H1 (cell line): ENCODE data around the gene NGFR. TPM values are rescaled to one million over a fixed set of nuclear protein-coding genes. Genes with fewer than 3 reads are reported as not detected.

Source experiments
- CTCF ChIA-PET: fragments of 300-600 bp; sonication (Branson Sonifier 250); formaldehyde crosslinking; loops from one replicate; lab custom pipeline; 2021; ENCODE audit not compliant: partially characterized antibody; lab: Charles Lee
- POLR2A ChIA-PET: fragments of 300-600 bp; sonication (Branson Sonifier 250); formaldehyde crosslinking; loops from one replicate; lab custom pipeline; 2021; ENCODE audit warnings: inconsistent platforms; ENCODE audit not compliant: partially characterized antibody; lab: Charles Lee
- DNase-seq, 2 experiments: peaks; one replicate each; pipeline versions ENCODE4 v3.0.0 to v3.0.0-alpha.2; 2010 to 2022; ENCODE audit warnings: low spot score in 2 of 2, low read depth in 1 of 2, mixed read lengths in 1 of 2
- FAIRE-seq: peaks from 2 replicates; lab custom pipeline; 2011; peaks lifted over from hg19 to GRCh38; lab: Jason Lieb, UNC
- H2AFZ ChIP-seq: 2 replicates; pipeline ENCODE4 v1.8.1; 2012; ENCODE audit warnings: low read length, inconsistent platforms
- H2AK5ac ChIP-seq: 2 replicates; pipeline ENCODE4 v1.6.1; 2013; ENCODE audit warnings: low read depth, low read length
- H2BK120ac ChIP-seq: replicated peaks from 2 replicates; pipeline ENCODE3; 2013; ENCODE audit warnings: low read depth, low read length, inconsistent platforms
- H2BK12ac ChIP-seq: 2 replicates; pipeline ENCODE4 v1.6.1; 2013; ENCODE audit warnings: low read depth, low read length
- H2BK15ac ChIP-seq: 2 replicates; pipeline ENCODE4 v1.6.1; 2013; ENCODE audit warnings: low read length
- H2BK20ac ChIP-seq: 2 replicates; pipeline ENCODE4 v1.6.1; 2013; ENCODE audit warnings: low read length
- H2BK5ac ChIP-seq: 2 replicates; pipeline ENCODE4 v1.6.1; 2013; ENCODE audit warnings: low read depth, low read length
- H3K14ac ChIP-seq: 2 replicates; pipeline ENCODE4 v1.6.1; 2013; ENCODE audit warnings: inconsistent platforms; ENCODE audit not compliant: insufficient read length
- H3K18ac ChIP-seq: 2 replicates; pipeline ENCODE4 v1.6.1; 2013; ENCODE audit warnings: low read length; ENCODE audit errors: extremely low read depth
- H3K23ac ChIP-seq: 2 replicates; pipeline ENCODE4 v1.6.1; 2013; ENCODE audit warnings: inconsistent platforms; ENCODE audit not compliant: insufficient read length
- H3K23me2 ChIP-seq: 2 replicates; pipeline ENCODE4 v1.6.1; 2013; ENCODE audit warnings: low read depth, low read length
- H3K27ac ChIP-seq: 2 replicates; pipeline ENCODE4 v1.6.1; 2011; ENCODE audit warnings: low read depth, low read length, inconsistent platforms
- H3K27me3 ChIP-seq, 4 experiments: replicated peaks in 1 of 4; 1 replicate in 1 of 4; 2 replicates in 3 of 4; pipeline versions ENCODE4 v1.6.1 to v1.8.1; 2011 to 2013; ENCODE audit warnings: low read length in 3 of 4, mild to moderate bottlenecking in 3 of 4, inconsistent platforms in 2 of 4, mixed read lengths in 2 of 4, moderate library complexity in 1 of 4; ENCODE audit not compliant: control insufficient read depth in 3 of 4, insufficient read depth in 3 of 4; ENCODE audit errors: extremely low read depth in 1 of 4
- H3K36me3 ChIP-seq, 4 experiments: 2 replicates each; pipeline versions ENCODE4 v1.6.1 to v1.8.1; 2011 to 2013; ENCODE audit warnings: mild to moderate bottlenecking in 4 of 4, low read length in 3 of 4, moderate library complexity in 2 of 4, control low read depth in 1 of 4, inconsistent platforms in 1 of 4; ENCODE audit not compliant: insufficient read depth in 4 of 4, control insufficient read depth in 2 of 4
- H3K4ac ChIP-seq: replicated peaks from 2 replicates; pipeline ENCODE3; 2013; ENCODE audit warnings: low read length, low read depth, mixed read lengths, inconsistent platforms; ENCODE audit not compliant: insufficient read length
- H3K4me1 ChIP-seq, 4 experiments: replicated peaks in 1 of 4; 1 replicate in 1 of 4; 2 replicates in 3 of 4; pipeline versions ENCODE4 v1.6.1 to v1.8.1; 2011 to 2013; ENCODE audit warnings: low read length in 3 of 4, inconsistent platforms in 2 of 4, mixed read lengths in 1 of 4; ENCODE audit not compliant: insufficient read depth in 4 of 4, control insufficient read depth in 3 of 4
- H3K4me2 ChIP-seq, 2 experiments: 2 replicates each; pipeline versions ENCODE4 v1.6.1 to v1.8.1; 2011 to 2013; ENCODE audit warnings: low read depth in 2 of 2, low read length in 2 of 2, control low read depth in 1 of 2, inconsistent platforms in 1 of 2, mild to moderate bottlenecking in 1 of 2; ENCODE audit not compliant: insufficient read depth in 1 of 2
- H3K4me3 ChIP-seq, 4 experiments: fragments of 200-600, 300-600 bp in 1 of 4; sonication (generic), shearing (Covaris generic), sonication (Bioruptor Twin) in 1 of 4; 2 replicates each; pipeline versions ENCODE4 v1.5.1 to v1.8.1; 2011 to 2016; ENCODE audit warnings: low read length in 4 of 4, low read depth in 3 of 4, control low read depth in 2 of 4, inconsistent platforms in 2 of 4, mild to moderate bottlenecking in 2 of 4, mixed read lengths in 1 of 4, moderate library complexity in 1 of 4; ENCODE audit not compliant: insufficient read depth in 2 of 4; ENCODE audit errors: extremely low read depth in 1 of 4
- H3K56ac ChIP-seq: replicated peaks from 2 replicates; pipeline ENCODE3; 2013; ENCODE audit warnings: low read depth, mild to moderate bottlenecking, mixed read lengths, low read length, inconsistent platforms; ENCODE audit not compliant: insufficient read length
- H3K79me1 ChIP-seq: 2 replicates; pipeline ENCODE4 v1.6.1; 2013; ENCODE audit warnings: low read depth, low read length, control low read depth
- H3K79me2 ChIP-seq, 2 experiments: 2 replicates each; pipeline versions ENCODE4 v1.6.1 to v1.8.1; 2012 to 2013; ENCODE audit warnings: low read length in 2 of 2, mild to moderate bottlenecking in 2 of 2, inconsistent platforms in 1 of 2; ENCODE audit not compliant: insufficient read depth in 2 of 2, control insufficient read depth in 1 of 2
- H3K9ac ChIP-seq, 4 experiments: replicated peaks in 1 of 4; 1 replicate in 1 of 4; 2 replicates in 3 of 4; pipeline versions ENCODE4 v1.6.1 to v1.8.1; 2011 to 2013; ENCODE audit warnings: low read depth in 3 of 4, low read length in 3 of 4, control low read depth in 2 of 4, mild to moderate bottlenecking in 2 of 4, moderate library complexity in 2 of 4, inconsistent platforms in 1 of 4; ENCODE audit errors: extremely low read depth in 1 of 4
- H3K9me3 ChIP-seq, 2 experiments: 2 replicates each; pipeline versions ENCODE4 v1.6.1 to v1.8.1; 2012 to 2013; ENCODE audit warnings: mild to moderate bottlenecking in 2 of 2, moderate library complexity in 2 of 2, control low read depth in 1 of 2, inconsistent platforms in 1 of 2, low read depth in 1 of 2, low read length in 1 of 2, mixed read lengths in 1 of 2; ENCODE audit not compliant: insufficient read depth in 2 of 2
- H4K20me1 ChIP-seq, 2 experiments: replicated peaks in 1 of 2; 2 replicates each; pipeline versions ENCODE3 to v1.8.1; 2011 to 2013; ENCODE audit warnings: inconsistent platforms in 2 of 2, low read length in 2 of 2, mild to moderate bottlenecking in 1 of 2; ENCODE audit not compliant: insufficient read depth in 2 of 2, control insufficient read depth in 1 of 2
- H4K5ac ChIP-seq: 2 replicates; pipeline ENCODE4 v1.6.1; 2013; ENCODE audit warnings: low read length, low read depth, mixed read lengths, inconsistent platforms; ENCODE audit not compliant: insufficient read length
- H4K8ac ChIP-seq: 2 replicates; pipeline ENCODE4 v1.8.0; 2013; ENCODE audit warnings: mild to moderate bottlenecking, moderate library complexity, low read length, inconsistent platforms; ENCODE audit not compliant: insufficient read depth; ENCODE audit errors: extremely low read depth
- H4K91ac ChIP-seq: replicated peaks from 2 replicates; pipeline ENCODE3; 2013; ENCODE audit warnings: low read length, mixed read lengths, inconsistent platforms; ENCODE audit not compliant: insufficient read length
- CREB1 ChIP-seq: IDR thresholded peaks from 2 replicates; pipeline ENCODE4 v1.6.1; 2012; ENCODE audit warnings: inconsistent platforms
- E2F6 ChIP-seq: IDR thresholded peaks from 2 replicates; pipeline ENCODE4 v1.6.1; 2012; ENCODE audit warnings: inconsistent platforms
- FOSL1 ChIP-seq: IDR thresholded peaks from 2 replicates; pipeline ENCODE4 v1.6.1; 2011; ENCODE audit warnings: mild to moderate bottlenecking, low read depth, low read length, moderate library complexity; ENCODE audit not compliant: insufficient read depth
- JUND ChIP-seq: IDR thresholded peaks from 2 replicates; pipeline ENCODE4 v1.6.1; 2011; ENCODE audit warnings: mild to moderate bottlenecking, improper control_type of control experiment, low read length
- NANOG ChIP-seq: IDR thresholded peaks from 2 replicates; pipeline ENCODE4 v1.6.1; 2011; ENCODE audit warnings: low read length, low read depth, mild to moderate bottlenecking, inconsistent platforms; ENCODE audit not compliant: insufficient read depth, poor library complexity, severe bottlenecking
- POU5F1 ChIP-seq: IDR thresholded peaks from 2 replicates; pipeline ENCODE4 v1.6.1; 2011; ENCODE audit warnings: low read depth, mild to moderate bottlenecking, low read length, moderate library complexity
- RFX5 ChIP-seq: IDR thresholded peaks from 2 replicates; pipeline ENCODE4 v1.6.1; 2011; ENCODE audit warnings: low read depth, low read length, improper control_type of control experiment, borderline replicate concordance
- SIRT6 ChIP-seq: IDR thresholded peaks from one replicate; pipeline ENCODE4 v1.7.1; 2012; ENCODE audit warnings: low read length, inconsistent platforms
- TCF12 ChIP-seq: IDR thresholded peaks from 2 replicates; pipeline ENCODE4 v1.6.1; 2011; ENCODE audit warnings: low read depth, mild to moderate bottlenecking, low read length
- USF2 ChIP-seq: IDR thresholded peaks from 2 replicates; pipeline ENCODE4 v1.6.1; 2011; ENCODE audit warnings: low read length, improper control_type of control experiment
- WGBS, 2 experiments: shearing (Covaris generic) in 1 of 2; methylation state at CpG; one replicate each; pipeline versions ENCODE4 v1.1.6 to v1.1.7; 2013 to 2015; ENCODE audit warnings: low lambda C conversion rate in 2 of 2, mixed read lengths in 2 of 2, inconsistent platforms in 1 of 2, low coverage in 1 of 2, missing lambda C conversion rate in 1 of 2; ENCODE audit not compliant: insufficient replicate concordance in 2 of 2, insufficient coverage in 1 of 2, insufficient read length in 1 of 2; ENCODE audit errors: extremely low coverage in 1 of 2, missing lambda C conversion rate in 1 of 2; 5-methylcytosine and 5-hydroxymethylcytosine counted together
- polyA plus RNA-seq, 7 experiments: library from polyadenylated mRNA; depleted of rRNA in 3 of 7; stranded (reverse) in 5 of 7; unstranded in 2 of 7; fragments of >200 nt in 5 of 7; fragments of 200-250 nt in 2 of 7; gene quantifications; 1 replicate in 5 of 7; 2 replicates in 1 of 7; 4 replicates in 1 of 7; pipeline versions ENCODE4 v1.2.1 to v1.2.3, GENCODE V29; 2011 to 2013; ENCODE audit warnings: missing spikeins in 2 of 7, mixed read lengths in 2 of 7
- total RNA-seq: library from RNA; stranded (reverse); fragmentation: NEBNext Ultra II Directional; extraction: Animal tissue kit (Norgen Biotek cat#: 25700); gene quantifications from 2 replicates; pipeline ENCODE4 v1.2.1, GENCODE V29; 2021

The NGFR gene
- total and polyA plus RNA-seq, 2 of the 8 experiments (the other 6 are each of a cell fraction or from before 2014, with no cell fraction given), result 8.1 to 10.3 TPM

- no peak overlapping the region for H3K4ac ChIP-seq
- no peak overlapping the region for H3K27ac ChIP-seq
- peaks cover 0 to 10% (median 3%) of the 10 kb centered on the region in 4 experiments; a peak in 4 of 7 replicates for H3K4me1 ChIP-seq
- H3K36me3 ChIP-seq, result no peaks in the 10 kb centered on the region
- no peak overlapping the region for H2BK120ac ChIP-seq
- no peak for FAIRE-seq
- H3K18ac ChIP-seq, result no peak overlapping the region
- no peaks in the 10 kb centered on the region for H3K23me2 ChIP-seq
- 86% methylated on average over 15 of the region's 15 CpGs; no CpG with 5 or more reads in 1 of the 2 experiments for WGBS, 2 experiments
- 0 out of 2 replicates have a peak overlapping the region, but pooled peaks have one; percentile 27 for H2BK12ac ChIP-seq
- POLR2A ChIA-PET, result interaction anchor here (1.0 to 1.3 kb wide), 3 partner anchors 9 to 31 kb away, joined by 3 read pairs; no protein-coding TSS in a partner anchor
- H3K27me3 ChIP-seq, result peaks cover 0 to 3% (median 0%) of the 10 kb centered on the region in 4 experiments; a peak in 1 of 7 replicates
- no peak overlapping the region for H3K14ac ChIP-seq
- H3K79me2 ChIP-seq, result no peaks in the 10 kb centered on the region
- H3K9me3 ChIP-seq, result no peaks in the 10 kb centered on the region
- no peak overlapping the region for H3K4me3 ChIP-seq
- no peak overlapping the region for H3K9ac ChIP-seq
- no peak overlapping the region for H3K23ac ChIP-seq
- CTCF ChIA-PET, result interaction anchor here (0.6 to 12.0 kb wide), 20 partner anchors 9 to 110 kb away, joined by 3 to 111 read pairs (median 5); no protein-coding TSS in a partner anchor
- H4K8ac ChIP-seq, result no peak overlapping the region
- no peak for DNase-seq
- no peak overlapping the region for H3K4me2 ChIP-seq
- H3K79me1 ChIP-seq, result no peaks in the 10 kb centered on the region; the same call in 1 of the 2 replicates
- no peak overlapping the region for H2AFZ ChIP-seq
- no peak overlapping the region for H4K91ac ChIP-seq
- H2AK5ac ChIP-seq, result no peak overlapping the region
- no peak overlapping the region for H4K5ac ChIP-seq
- H2BK20ac ChIP-seq, result no peak overlapping the region
- no peak overlapping the region for H2BK15ac ChIP-seq
- no peak overlapping the region for H2BK5ac ChIP-seq
- H3K56ac ChIP-seq, result no peak overlapping the region
- H4K20me1 ChIP-seq, result peaks cover 0 to 1% of the 10 kb centered on the region in 2 experiments
- TF ChIP-seq CREB1 (no peak), E2F6 (no peak), TCF12 (no peak), RFX5 (no peak), SIRT6 (no peak), NANOG (no peak), POU5F1 (no peak), USF2 (no peak), FOSL1 (no peak), JUND (no peak)
These were observed 37.2 kb upstream of the NGFR start for GRCh38 chr17:49457564-49458535.
